Measurements from ENCODE around the gene ZNF831.

Gene ZNF831

DNA sequence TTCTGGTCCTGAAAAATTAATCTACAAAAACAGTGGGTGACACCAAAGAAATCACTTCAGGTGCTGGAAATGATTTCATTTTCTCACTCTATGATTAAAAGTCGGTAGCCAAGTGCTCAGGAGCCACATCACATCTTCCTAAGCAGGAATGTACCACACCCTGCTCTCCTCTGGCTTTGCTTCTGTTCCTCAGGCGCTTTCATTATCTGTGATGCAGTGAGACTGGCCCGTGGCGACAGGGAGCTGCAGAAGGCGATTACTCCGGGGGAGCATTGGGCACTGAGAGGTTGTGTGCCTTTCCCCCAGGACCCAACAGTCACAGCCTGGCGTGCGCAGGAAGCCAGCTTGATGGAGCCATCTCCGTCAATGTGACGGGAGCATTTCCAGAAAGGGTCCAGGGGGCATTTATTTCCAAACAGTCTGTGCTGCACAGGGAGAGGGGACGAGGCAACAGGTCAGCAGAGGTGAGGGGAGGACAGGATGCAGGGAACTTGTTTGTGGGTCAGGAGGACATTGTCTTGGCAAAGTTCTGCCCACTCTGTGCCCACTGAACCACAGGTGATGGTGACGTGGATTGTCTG lies 5.6 kb upstream of the ZNF831 start:
- DNase-seq: no peak

- no peak for DNase-seq
Observed at GRCh38 chr20:59158673-59159072, 4.9 kb upstream of the ZNF831 start.

DNA sequence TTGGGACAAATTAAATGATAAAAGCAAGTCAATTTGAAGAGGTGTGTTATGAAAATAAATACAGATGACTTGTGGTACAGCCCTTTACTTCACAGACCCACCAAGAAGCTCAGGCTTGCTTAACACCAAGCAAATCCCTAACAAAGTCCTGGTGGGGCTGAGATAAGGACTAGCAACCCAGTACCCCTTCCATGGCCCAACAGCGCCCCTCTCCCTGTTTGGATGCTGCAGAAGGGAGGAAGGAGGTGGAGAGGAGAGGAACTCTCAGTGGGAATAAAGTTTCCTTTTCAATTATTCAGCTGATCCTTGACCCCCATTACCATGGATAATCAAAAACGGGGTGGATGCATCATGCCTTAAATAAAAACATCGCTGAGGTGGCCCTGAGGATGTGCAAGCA lies 4.5 kb upstream of the ZNF831 start:
- DNase-seq: no peak

DNA sequence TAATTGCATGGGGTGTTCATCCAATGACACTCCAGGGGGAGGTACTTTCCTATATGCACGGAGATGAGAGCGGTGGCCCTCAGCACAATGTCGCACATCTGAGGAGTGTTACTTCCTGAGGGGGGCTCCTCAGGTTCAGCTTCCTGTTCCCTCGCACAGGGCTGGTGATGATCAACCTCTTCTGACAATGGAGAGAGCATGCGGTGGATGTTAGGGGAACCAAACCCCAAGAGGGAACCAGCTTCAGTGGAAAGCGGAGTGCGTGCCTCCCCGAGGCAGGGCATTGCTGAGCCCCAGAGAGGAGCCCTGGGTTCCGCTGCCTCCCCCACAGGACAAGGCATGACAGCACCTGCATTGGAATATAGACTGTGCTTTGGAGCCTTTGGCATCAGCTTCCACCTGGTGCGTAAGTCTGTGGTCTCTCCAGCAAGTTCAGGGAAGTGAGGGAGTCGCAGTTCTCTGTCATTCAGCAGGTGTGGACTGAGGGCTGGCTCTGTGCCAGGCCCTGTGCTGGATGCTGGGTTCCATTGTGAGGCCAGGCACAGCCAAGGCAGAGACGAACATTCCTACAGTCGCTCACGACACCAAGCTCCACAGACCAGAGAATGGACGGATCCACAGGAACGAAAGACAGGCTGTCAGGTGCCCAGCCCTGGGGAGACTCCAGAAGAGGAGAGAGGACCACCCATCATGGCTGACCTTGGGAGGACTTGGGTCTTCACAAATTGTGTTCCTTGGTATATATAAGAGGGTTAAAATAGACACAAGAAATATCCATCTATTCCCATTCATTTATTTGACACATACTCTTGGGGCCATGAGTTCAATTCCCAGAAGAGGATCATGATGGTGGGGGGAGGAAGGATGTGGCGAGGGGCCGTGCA lies 3.9 kb upstream of the ZNF831 start:
- peak; percentile 68 for DNase-seq

- no peak for DNase-seq
Observed at GRCh38 chr20:59160389-59161115, 3.1 kb upstream of the ZNF831 start.

DNA sequence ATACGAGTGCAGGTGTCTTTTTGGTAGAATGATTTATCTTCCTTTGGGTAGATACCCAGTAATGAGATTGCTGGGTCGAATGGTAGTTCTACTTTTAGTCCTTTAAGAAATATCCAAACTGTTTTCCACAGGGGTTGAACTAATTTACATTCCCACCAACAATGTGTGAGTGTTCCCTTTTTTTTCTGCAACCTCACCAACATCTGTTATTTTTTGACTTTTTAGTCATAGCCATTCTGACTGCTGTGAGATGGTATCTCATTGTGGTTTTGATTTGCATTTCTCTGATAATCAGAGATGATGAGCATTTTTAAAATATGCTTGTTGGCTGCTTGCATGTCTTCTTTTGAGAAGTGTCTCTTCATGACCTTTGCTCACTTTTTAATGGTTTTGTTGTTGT lies 1.9 kb upstream of the ZNF831 start:
- DNase-seq: peak; percentile 50

DNA sequence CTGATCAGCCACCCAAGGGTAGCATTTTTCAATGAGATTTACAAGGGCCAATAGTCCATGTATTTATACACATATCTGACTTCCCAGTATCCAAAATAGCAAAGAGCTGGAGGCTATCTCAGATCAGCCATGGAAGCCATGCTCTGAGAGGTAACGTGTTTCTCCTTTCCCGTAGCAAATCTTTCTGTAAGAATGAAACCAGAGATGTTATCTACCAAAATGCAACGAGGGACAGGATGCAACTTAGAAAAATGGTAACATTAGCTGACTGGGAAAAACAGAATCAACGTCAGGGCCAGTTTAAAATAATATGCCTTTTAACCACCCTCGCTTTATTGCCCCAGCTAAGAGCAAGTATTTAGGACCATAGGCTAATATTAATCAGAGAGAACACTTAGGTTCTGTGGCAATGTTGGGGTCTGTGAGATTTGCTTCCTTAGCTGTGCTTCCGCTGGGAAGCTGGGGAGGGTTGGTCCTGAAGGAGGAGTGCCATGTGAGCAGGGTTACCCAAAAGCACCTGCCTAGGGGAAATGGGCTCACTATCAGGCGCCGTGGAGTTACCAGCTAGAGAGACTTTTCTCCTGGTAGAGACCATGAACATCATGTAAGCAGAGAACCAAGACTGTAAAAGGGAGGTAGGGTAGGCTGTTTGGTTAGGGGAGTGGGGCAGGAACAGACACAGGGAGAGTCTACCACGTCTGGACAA lies 1.2 kb downstream of the ZNF831 start:
- DNase-seq: peak; percentile 70

DNA sequence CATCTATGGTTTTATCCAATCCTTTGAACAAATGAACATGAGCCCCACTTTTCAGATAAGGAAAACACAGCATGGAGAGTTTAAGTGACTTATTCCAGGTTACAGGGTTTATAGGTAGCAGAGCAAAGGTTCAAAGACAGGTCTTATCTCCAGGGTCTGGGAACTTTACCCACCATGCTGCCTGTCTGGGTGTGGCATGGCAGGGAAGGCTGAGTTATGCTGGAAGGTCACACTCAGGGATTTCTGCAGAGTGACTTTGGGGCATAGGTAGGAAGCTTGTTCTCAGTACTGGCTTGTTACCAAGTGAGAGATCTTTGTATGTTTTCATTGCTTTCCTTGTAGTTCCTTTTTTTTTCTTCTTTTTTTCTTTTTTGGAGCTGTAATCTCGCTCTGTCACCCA lies 1.8 kb downstream of the ZNF831 start:
- no peak for DNase-seq

DNA sequence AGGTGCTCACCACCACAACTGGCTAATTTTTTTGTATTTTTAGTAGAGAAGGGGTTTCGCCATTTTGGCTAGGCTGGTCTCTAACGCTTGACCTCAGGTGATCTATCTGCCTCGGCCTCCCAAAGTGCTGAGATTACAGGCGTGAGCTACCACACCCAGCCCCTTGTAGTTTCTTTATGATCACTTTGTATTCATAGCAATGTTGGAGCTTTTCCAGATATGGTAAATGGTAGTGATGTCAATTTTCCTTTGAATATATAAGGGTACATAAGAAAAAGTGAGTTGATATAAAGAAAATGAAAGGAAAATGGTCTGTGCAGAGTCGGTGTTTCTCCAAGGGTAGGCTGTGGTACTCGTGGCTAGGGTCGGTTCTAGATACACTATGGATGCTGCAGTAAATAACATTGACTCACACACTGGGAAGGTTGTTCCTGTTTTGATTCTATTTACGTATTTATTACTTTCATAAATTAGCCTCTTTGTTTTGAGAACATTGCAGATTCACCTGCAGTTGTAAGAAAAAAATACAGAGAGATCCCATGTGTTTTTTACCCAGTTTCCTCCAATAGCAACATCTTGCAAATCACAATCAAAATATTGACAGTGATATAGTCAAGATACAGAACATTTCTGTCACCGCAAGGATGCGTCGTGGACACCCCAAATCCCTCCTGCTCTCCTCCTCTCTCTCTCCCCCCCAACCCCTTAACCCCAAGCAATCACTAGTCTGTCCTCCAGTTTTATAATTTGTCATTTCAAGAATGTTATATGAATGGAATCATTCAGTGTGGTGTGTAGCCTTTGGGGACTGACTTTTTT lies 2.5 kb downstream of the ZNF831 start:
- peak; percentile 60 for DNase-seq

- no peak for DNase-seq
Observed at GRCh38 chr20:59170406-59171349, 7.1 kb downstream of the ZNF831 start.

- DNase-seq: no peak
Observed at GRCh38 chr20:59171986-59172385, 8.4 kb downstream of the ZNF831 start.

DNA sequence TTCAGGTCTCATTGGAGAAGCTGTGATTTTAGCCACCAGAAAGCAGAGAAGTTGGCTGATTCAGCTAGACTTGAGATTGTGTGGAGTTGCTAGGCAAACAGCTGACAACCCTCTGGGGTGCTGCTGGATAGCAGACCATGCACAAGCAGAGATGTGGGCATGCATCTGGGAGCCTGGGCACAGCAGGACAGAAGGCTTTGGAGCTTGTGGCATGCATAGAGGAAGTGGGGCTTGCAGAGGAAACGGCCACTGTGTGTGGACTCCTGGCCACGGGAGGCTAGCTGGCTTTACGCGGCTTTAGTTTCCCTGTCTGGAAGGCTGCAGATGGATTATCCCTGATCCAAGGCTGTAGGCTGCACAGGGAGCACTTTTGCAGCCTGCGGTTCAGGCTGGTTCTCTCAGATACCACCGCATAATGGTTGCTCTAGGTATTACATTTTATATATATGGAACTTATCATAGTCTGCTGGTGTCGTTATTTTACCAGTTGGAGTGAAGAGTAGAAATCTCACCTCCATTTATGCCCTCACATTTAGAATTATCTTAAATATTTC lies 10.4 kb downstream of the ZNF831 start:
- DNase-seq: no peak

GRCh38 chr20:59175002-59175401 lies 11.4 kb downstream of the ZNF831 start:
- no peak for DNase-seq

GRCh38 chr20:59175861-59176260 lies 12.2 kb downstream of the ZNF831 start:
- DNase-seq: no peak

DNA sequence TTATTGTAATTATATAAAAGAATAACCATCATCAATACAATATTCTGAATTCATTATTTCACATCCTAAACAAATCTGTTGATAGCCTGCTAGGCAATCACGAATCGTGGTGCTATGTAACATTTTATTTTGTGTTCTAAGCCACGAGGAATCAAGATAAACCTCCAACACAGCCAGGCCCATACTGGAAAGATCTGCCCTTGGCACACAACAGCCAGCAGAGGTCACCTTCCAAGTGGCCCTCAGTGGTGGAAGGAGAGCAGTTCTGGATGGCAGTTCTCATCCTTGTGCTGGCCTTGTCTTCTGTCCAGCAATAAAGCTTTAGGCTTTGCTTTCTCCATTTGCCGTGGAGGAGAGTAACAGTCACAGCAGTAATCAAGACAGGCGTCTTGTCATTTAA lies 13.2 kb downstream of the ZNF831 start:
- no peak for DNase-seq

DNA sequence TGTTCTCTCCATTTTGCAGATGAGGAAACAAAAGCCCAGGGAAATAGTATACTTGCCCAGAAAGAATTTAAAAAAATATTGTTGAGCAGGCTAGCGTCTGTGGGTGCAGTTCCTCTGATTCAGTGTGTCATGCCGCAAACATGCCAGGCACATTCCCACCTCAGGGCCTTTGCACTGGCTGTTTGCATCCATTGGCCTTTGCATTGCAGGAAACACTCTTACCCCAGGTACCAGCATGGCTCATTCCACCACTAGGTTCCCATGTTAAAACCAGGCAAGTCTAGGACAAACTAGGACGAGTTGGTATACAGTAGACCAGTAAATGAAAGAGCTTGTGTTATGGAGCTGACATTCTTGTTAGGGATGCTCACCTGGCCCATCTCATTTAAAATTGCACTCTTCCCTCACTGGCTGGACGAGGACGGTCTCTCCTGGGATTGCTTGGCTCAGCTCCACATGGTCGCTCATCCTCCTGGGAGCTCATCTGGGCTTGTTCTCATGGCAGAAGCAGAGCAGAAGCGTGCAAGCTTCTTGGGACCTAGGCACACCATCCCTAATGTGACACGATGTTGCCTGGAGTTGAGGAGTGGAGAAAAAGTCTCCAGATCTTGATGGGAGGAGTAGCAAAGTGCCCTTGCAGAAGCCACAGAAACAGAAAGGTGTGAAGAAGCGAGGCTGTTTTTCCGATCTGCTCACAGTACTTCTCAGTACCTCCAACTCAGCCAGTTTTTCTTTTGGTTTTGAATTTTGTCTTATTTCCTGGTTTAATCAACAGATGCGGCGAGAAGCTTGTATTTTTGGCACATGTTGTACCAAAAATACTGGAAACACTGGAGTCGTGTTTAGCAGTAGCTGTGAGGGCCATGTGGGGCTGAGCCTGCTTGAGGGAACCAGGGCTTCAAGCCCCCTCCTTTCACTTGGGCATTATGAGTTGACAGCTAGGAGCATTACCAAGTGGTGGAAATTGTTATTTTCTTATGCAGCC lies 13.9 kb downstream of the ZNF831 start:
- DNase-seq: peak; percentile 71

GRCh38 chr20:59178983-59179595 lies 15.5 kb downstream of the ZNF831 start:
- no peak for DNase-seq

DNA sequence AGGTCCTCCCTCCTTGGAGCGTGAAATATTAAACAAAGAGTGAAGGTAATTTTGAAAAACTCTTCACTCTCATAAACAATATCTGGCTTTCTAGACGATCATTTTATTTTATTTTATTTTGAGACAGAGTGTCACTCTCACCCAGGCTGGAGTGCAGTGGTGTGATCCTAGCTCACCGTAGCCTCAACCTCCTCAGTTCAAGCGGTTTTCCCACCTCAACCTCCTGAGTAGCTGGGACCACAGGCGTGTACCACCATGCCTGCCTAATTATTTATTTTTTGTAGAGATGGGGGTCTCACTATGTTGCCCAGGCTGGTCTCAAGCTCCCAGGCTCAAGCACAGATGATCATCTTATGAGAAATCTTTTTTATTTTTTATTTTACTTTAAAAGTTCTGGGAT lies 16.4 kb downstream of the ZNF831 start:
- DNase-seq: no peak

GRCh38 chr20:59181936-59182335 lies 18.3 kb downstream of the ZNF831 start:
- no peak for DNase-seq
